IPS-NIHi7 (cell line): ENCODE measurements around the gene CROCC2.

Experiments
- DNase-seq: peaks from one replicate; pipeline ENCODE4 v3.0.0; 2012; ENCODE audit warnings: mixed read lengths; ENCODE audit errors: extremely low spot score

CROCC2 gene

GRCh38 chr2:240906141-240906910, at the start of gene CROCC2:
Gene CROCC2 (plus strand): TSS chr2:240906336. CDS start chr2:240906514, 178 bp downstream.
- no peak for DNase-seq

- no peak for DNase-seq
These were observed 48.8 kb upstream of the CROCC2 start for GRCh38 chr2:240857039-240858008.

GRCh38 chr2:240858321-240858720, 47.8 kb upstream of the CROCC2 start:
- DNase-seq = no peak

GRCh38 chr2:240858871-240859270, 47.3 kb upstream of the CROCC2 start:
- no peak for DNase-seq

GRCh38 chr2:240861547-240861946, 44.6 kb upstream of the CROCC2 start:
- DNase-seq = no peak

GRCh38 chr2:240864475-240864874, 41.7 kb upstream of the CROCC2 start:
- DNase-seq = no peak

- DNase-seq = no peak
These were observed 40.7 kb upstream of the CROCC2 start for GRCh38 chr2:240865391-240865790.

- DNase-seq = no peak
These were observed 37.6 kb upstream of the CROCC2 start, which contains the start of gene AGXT for GRCh38 chr2:240868286-240869108. Gene AGXT (plus strand): TSS chr2:240868824. CDS start chr2:240868866, 42 bp downstream.

- no peak for DNase-seq
These were observed 36.8 kb upstream of the CROCC2 start for GRCh38 chr2:240869109-240869955.

GRCh38 chr2:240869956-240870875, 35.9 kb upstream of the CROCC2 start:
- no peak for DNase-seq

GRCh38 chr2:240871071-240871958, 34.8 kb upstream of the CROCC2 start:
- no peak for DNase-seq

GRCh38 chr2:240872317-240873097, 33.6 kb upstream of the CROCC2 start:
- DNase-seq = no peak

- no peak for DNase-seq
These were observed 32.9 kb upstream of the CROCC2 start for GRCh38 chr2:240873098-240873788.

- DNase-seq = no peak
These were observed 32.1 kb upstream of the CROCC2 start for GRCh38 chr2:240873805-240874714.

- no peak for DNase-seq
These were observed 31.4 kb upstream of the CROCC2 start for GRCh38 chr2:240874715-240875227.
